ENCODE data around the gene ADAP1.
"Not testable (repeated sequence)": the region's sequence is repeated elsewhere in the genome, so short reads cannot be mapped to it uniquely, and the experiment has no call there.

Gene ADAP1

GRCh38 chr7:947391-948210 is 6.9 kb downstream of the ADAP1 start:
- WGBS (ENCODE audit: insufficient coverage): 95% methylated on average over 25 of the region's 37 CpGs
- ChIA-PET CTCF (interaction anchor here (0.7 to 0.8 kb wide), 2 partner anchors 16 to 114 kb away, joined by 3 read pairs; no protein-coding TSS in a partner anchor), POLR2A (no interaction called here)
- Histone ChIP-seq H3K27me3 (replicated peaks in 2 of 5; ENCODE audit: control insufficient read depth in 4 of 5, insufficient read depth in 5 of 5, low read length in 4 of 5) (peaks cover 0 to 3% (median 0%) of the 10 kb centered on the region in 5 experiments), H3K36me3 (ENCODE audit: control insufficient read depth in 4 of 4, insufficient read depth in 4 of 4, low read length in 3 of 4) (peaks cover 0 to 8% (median 0%) of the 10 kb centered on the region in 4 experiments), H3K4me1 (ENCODE audit: control extremely low read depth in 1 of 4, control insufficient read depth in 4 of 4, insufficient read depth in 4 of 4, low read length in 3 of 4) (peaks cover 0 to 10% (median 0%) of the 10 kb centered on the region in 4 experiments), H3K9me3 (ENCODE audit: control extremely low read depth in 1 of 5, control insufficient read depth in 4 of 5, insufficient read depth in 2 of 5, low read depth in 1 of 5, low read length in 4 of 5) (no peaks in the 10 kb centered on the region), H3K27ac (ENCODE audit: insufficient read depth in 1 of 2, low read depth in 1 of 2, low read length in 2 of 2, poor library complexity in 1 of 2, severe bottlenecking in 2 of 2) (no peak overlapping the region), H3K4me3 (ENCODE audit: control insufficient read depth in 1 of 7, extremely low read depth in 1 of 7, insufficient read depth in 4 of 7, low read depth in 2 of 7, low read length in 6 of 7) (no peak overlapping the region)
- DNase-seq: no peak

GRCh38 chr7:946256-946996 is 8.1 kb downstream of the ADAP1 start:
- Histone ChIP-seq H3K4me1 (ENCODE audit: control extremely low read depth in 1 of 4, control insufficient read depth in 4 of 4, insufficient read depth in 4 of 4, low read length in 3 of 4) (peaks cover 0 to 10% (median 0%) of the 10 kb centered on the region in 4 experiments), H3K9me3 (ENCODE audit: control extremely low read depth in 1 of 5, control insufficient read depth in 4 of 5, insufficient read depth in 2 of 5, low read depth in 1 of 5, low read length in 4 of 5) (peaks cover 0 to 4% (median 0%) of the 10 kb centered on the region in 5 experiments), H3K27ac (ENCODE audit: insufficient read depth in 1 of 2, low read depth in 1 of 2, low read length in 2 of 2, poor library complexity in 1 of 2, severe bottlenecking in 2 of 2) (no peak overlapping the region), H3K36me3 (ENCODE audit: control insufficient read depth in 4 of 4, insufficient read depth in 4 of 4, low read length in 3 of 4) (peaks cover 0 to 6% (median 0%) of the 10 kb centered on the region in 4 experiments), H3K4me3 (ENCODE audit: control insufficient read depth in 1 of 7, extremely low read depth in 1 of 7, insufficient read depth in 4 of 7, low read depth in 2 of 7, low read length in 6 of 7) (no peak overlapping the region), H3K27me3 (replicated peaks in 2 of 5; ENCODE audit: control insufficient read depth in 4 of 5, insufficient read depth in 5 of 5, low read length in 4 of 5) (peaks cover 0 to 3% (median 0%) of the 10 kb centered on the region in 5 experiments)
- ChIA-PET CTCF (no interaction called here), POLR2A (no interaction called here)
- DNase-seq: no peak
- WGBS (ENCODE audit: insufficient coverage): 88% methylated on average over 25 of the region's 29 CpGs

GRCh38 chr7:945556-946255 is 8.8 kb downstream of the ADAP1 start:
- WGBS (ENCODE audit: insufficient coverage): 97% methylated on average over 23 of the region's 30 CpGs
- H3K9me3 ChIP-seq (ENCODE audit: control extremely low read depth in 1 of 5, control insufficient read depth in 4 of 5, insufficient read depth in 2 of 5, low read depth in 1 of 5, low read length in 4 of 5): peaks cover 0 to 9% (median 0%) of the 10 kb centered on the region in 5 experiments

GRCh38 chr7:945147-945555 is 9.3 kb downstream of the ADAP1 start:
- Histone ChIP-seq H3K4me1 (ENCODE audit: control extremely low read depth in 1 of 4, control insufficient read depth in 4 of 4, insufficient read depth in 4 of 4, low read length in 3 of 4) (peaks cover 0 to 12% (median 0%) of the 10 kb centered on the region in 4 experiments), H3K4me3 (ENCODE audit: control insufficient read depth in 1 of 7, extremely low read depth in 1 of 7, insufficient read depth in 4 of 7, low read depth in 2 of 7, low read length in 6 of 7) (no peak overlapping the region), H3K27me3 (replicated peaks in 2 of 5; ENCODE audit: control insufficient read depth in 4 of 5, insufficient read depth in 5 of 5, low read length in 4 of 5) (peaks cover 0 to 3% (median 0%) of the 10 kb centered on the region in 5 experiments), H3K27ac (ENCODE audit: insufficient read depth in 1 of 2, low read depth in 1 of 2, low read length in 2 of 2, poor library complexity in 1 of 2, severe bottlenecking in 2 of 2) (no peak overlapping the region), H3K9me3 (ENCODE audit: control extremely low read depth in 1 of 5, control insufficient read depth in 4 of 5, insufficient read depth in 2 of 5, low read depth in 1 of 5, low read length in 4 of 5) (peaks cover 0 to 14% (median 3%) of the 10 kb centered on the region in 5 experiments), H3K36me3 (ENCODE audit: control insufficient read depth in 4 of 4, insufficient read depth in 4 of 4, low read length in 3 of 4) (peaks cover 0 to 6% (median 0%) of the 10 kb centered on the region in 4 experiments)
- 96% methylated on average over 12 of the region's 13 CpGs for WGBS (ENCODE audit: insufficient coverage)
- POLR2A ChIA-PET: no interaction called here
- CTCF ChIA-PET: interaction anchor here (1.5 kb wide), 1 partner anchor 15 kb away, joined by 3 read pairs; no protein-coding TSS in a partner anchor
- DNase-seq: no peak

More at GRCh38 chr7:945556-946255, 8.8 kb downstream of the ADAP1 start:
- no peak overlapping the region for H3K27ac ChIP-seq (ENCODE audit: insufficient read depth in 1 of 2, low read depth in 1 of 2, low read length in 2 of 2, poor library complexity in 1 of 2, severe bottlenecking in 2 of 2)
- DNase-seq: no peak
- CTCF ChIA-PET: interaction anchor here (1.5 kb wide), 1 partner anchor 16 kb away, joined by 3 read pairs; no protein-coding TSS in a partner anchor
- H3K36me3 ChIP-seq (ENCODE audit: control insufficient read depth in 4 of 4, insufficient read depth in 4 of 4, low read length in 3 of 4): peaks cover 0 to 6% (median 0%) of the 10 kb centered on the region in 4 experiments
- POLR2A ChIA-PET: no interaction called here
- peaks cover 0 to 12% (median 0%) of the 10 kb centered on the region in 4 experiments for H3K4me1 ChIP-seq (ENCODE audit: control extremely low read depth in 1 of 4, control insufficient read depth in 4 of 4, insufficient read depth in 4 of 4, low read length in 3 of 4)
- H3K4me3 ChIP-seq (ENCODE audit: control insufficient read depth in 1 of 7, extremely low read depth in 1 of 7, insufficient read depth in 4 of 7, low read depth in 2 of 7, low read length in 6 of 7): no peak overlapping the region
- H3K27me3 ChIP-seq (replicated peaks in 2 of 5; ENCODE audit: control insufficient read depth in 4 of 5, insufficient read depth in 5 of 5, low read length in 4 of 5): peaks cover 0 to 3% (median 0%) of the 10 kb centered on the region in 5 experiments

GRCh38 chr7:944744-945143 is 9.7 kb downstream of the ADAP1 start:
- 95% methylated on average over 4 of the region's 5 CpGs for WGBS (ENCODE audit: insufficient coverage)

GRCh38 chr7:943793-944192 is 10.7 kb downstream of the ADAP1 start:
- H3K4me1 ChIP-seq (ENCODE audit: control extremely low read depth in 1 of 4, control insufficient read depth in 4 of 4, insufficient read depth in 4 of 4, low read length in 3 of 4); H3K27me3 ChIP-seq (replicated peaks in 2 of 5; ENCODE audit: control insufficient read depth in 4 of 5, insufficient read depth in 5 of 5, low read length in 4 of 5); DNase-seq; CTCF ChIA-PET; H3K36me3 ChIP-seq (ENCODE audit: control insufficient read depth in 4 of 4, insufficient read depth in 4 of 4, low read length in 3 of 4); H3K27ac ChIP-seq (ENCODE audit: insufficient read depth in 1 of 2, low read depth in 1 of 2, low read length in 2 of 2, poor library complexity in 1 of 2, severe bottlenecking in 2 of 2); POLR2A ChIA-PET; H3K4me3 ChIP-seq (ENCODE audit: control insufficient read depth in 1 of 7, extremely low read depth in 1 of 7, insufficient read depth in 4 of 7, low read depth in 2 of 7, low read length in 6 of 7): not testable (repeated sequence)
- H3K9me3 ChIP-seq (ENCODE audit: control extremely low read depth in 1 of 5, control insufficient read depth in 4 of 5, insufficient read depth in 2 of 5, low read depth in 1 of 5, low read length in 4 of 5): peaks cover 0 to 17% (median 4%) of the 10 kb centered on the region in 5 experiments
- 100% methylated on average over 3 of the region's 4 CpGs for WGBS (ENCODE audit: insufficient coverage)

More at GRCh38 chr7:944744-945143, 9.7 kb downstream of the ADAP1 start:
- DNase-seq: no peak
- ChIA-PET CTCF (interaction anchor here (1.5 kb wide), 1 partner anchor 15 kb away, joined by 3 read pairs; no protein-coding TSS in a partner anchor), POLR2A (no interaction called here)
- H3K9me3 ChIP-seq (ENCODE audit: control extremely low read depth in 1 of 5, control insufficient read depth in 4 of 5, insufficient read depth in 2 of 5, low read depth in 1 of 5, low read length in 4 of 5): peaks cover 0 to 17% (median 4%) of the 10 kb centered on the region in 5 experiments
- H3K4me3 ChIP-seq (ENCODE audit: control insufficient read depth in 1 of 7, extremely low read depth in 1 of 7, insufficient read depth in 4 of 7, low read depth in 2 of 7, low read length in 6 of 7): no peak overlapping the region
- peaks cover 0 to 3% (median 0%) of the 10 kb centered on the region in 4 experiments for H3K36me3 ChIP-seq (ENCODE audit: control insufficient read depth in 4 of 4, insufficient read depth in 4 of 4, low read length in 3 of 4)
- H3K4me1 ChIP-seq (ENCODE audit: control extremely low read depth in 1 of 4, control insufficient read depth in 4 of 4, insufficient read depth in 4 of 4, low read length in 3 of 4): peaks cover 0 to 9% (median 0%) of the 10 kb centered on the region in 4 experiments
- H3K27me3 ChIP-seq (replicated peaks in 2 of 5; ENCODE audit: control insufficient read depth in 4 of 5, insufficient read depth in 5 of 5, low read length in 4 of 5): peaks cover 0 to 3% (median 0%) of the 10 kb centered on the region in 5 experiments
- H3K27ac ChIP-seq (ENCODE audit: insufficient read depth in 1 of 2, low read depth in 1 of 2, low read length in 2 of 2, poor library complexity in 1 of 2, severe bottlenecking in 2 of 2): no peak overlapping the region

Measured in common myeloid progenitor, CD34-positive (primary cell).